GM23338 (cell line): Measurements from ENCODE around the gene TSPYL4. TPM values are rescaled to one million over a fixed set of nuclear protein-coding genes. Genes with fewer than 3 reads are reported as not detected.

Source experiments
- ATAC-seq: fragments of 200-7000 bp; cut with Tn5 transposase; 3 replicates; pipeline ENCODE4 v1.9.1; 2020
- DNase-seq: peaks from one replicate; pipeline ENCODE4 v3.0.0-alpha.2; 2015; ENCODE audit warnings: low spot score
- H2AFZ ChIP-seq: fragments of 200-600 bp; sonication (generic); 2 replicates; pipeline ENCODE4 v1.8.0; 2016; ENCODE audit warnings: antibody characterized with exemption, mild to moderate bottlenecking, moderate library complexity
- H3F3A ChIP-seq: fragments of 200-600 bp; sonication (generic); replicated peaks from 2 replicates; pipeline ENCODE4 v1.8.0; 2017; ENCODE audit warnings: antibody characterized with exemption, mixed run types, low read depth
- H3K27ac ChIP-seq: fragments of 200-600 bp; sonication (generic); 2 replicates; pipeline ENCODE4 v1.6.1; 2016; ENCODE audit warnings: low read depth
- H3K27me3 ChIP-seq: fragments of 200-600 bp; sonication (generic); 2 replicates; pipeline ENCODE4 v1.8.0; 2016; ENCODE audit warnings: mild to moderate bottlenecking, mixed run types, moderate library complexity; ENCODE audit not compliant: insufficient read depth
- H3K36me3 ChIP-seq: fragments of 200-600 bp; sonication (generic); 2 replicates; pipeline ENCODE4 v1.8.0; 2016; ENCODE audit warnings: mild to moderate bottlenecking; ENCODE audit not compliant: insufficient read depth
- H3K4me1 ChIP-seq: fragments of 200-600 bp; sonication (generic); 2 replicates; pipeline ENCODE4 v1.8.0; 2016; ENCODE audit warnings: mild to moderate bottlenecking, moderate library complexity; ENCODE audit not compliant: insufficient read depth
- H3K4me2 ChIP-seq: fragments of 200-600 bp; sonication (generic); 2 replicates; pipeline ENCODE4 v1.7.1; 2017; ENCODE audit warnings: mixed run types
- H3K4me3 ChIP-seq: fragments of 200-600 bp; sonication (generic); 2 replicates; pipeline ENCODE4 v1.6.1; 2016; ENCODE audit warnings: mixed run types
- H3K79me2 ChIP-seq: fragments of 200-600 bp; sonication (generic); replicated peaks from 2 replicates; pipeline ENCODE4 v1.8.0; 2017; ENCODE audit warnings: mild to moderate bottlenecking; ENCODE audit not compliant: insufficient read depth
- H3K9me2 ChIP-seq: fragments of 200-600 bp; sonication (generic); 2 replicates; pipeline ENCODE4 v1.8.0; 2017; ENCODE audit not compliant: insufficient read depth
- H4K20me1 ChIP-seq: fragments of 200-600 bp; sonication (generic); replicated peaks from 2 replicates; pipeline ENCODE4 v1.8.0; 2017; ENCODE audit warnings: mild to moderate bottlenecking; ENCODE audit not compliant: insufficient read depth
- H3K27ac Mint-ChIP-seq: 2 replicates; pipeline ENCODE4 v1.8.0; 2020; ENCODE audit warnings: inconsistent platforms, mild to moderate bottlenecking, moderate library complexity, mixed read lengths
- H3K27me3 Mint-ChIP-seq: 3 replicates; pipeline ENCODE4 v1.8.0; 2022; ENCODE audit warnings: low read depth, mild to moderate bottlenecking, moderate library complexity, mixed read lengths, inconsistent platforms; ENCODE audit not compliant: insufficient read depth, poor library complexity
- H3K36me3 Mint-ChIP-seq: 3 replicates; pipeline ENCODE4 v1.8.0; 2021; ENCODE audit warnings: low read depth, mild to moderate bottlenecking, inconsistent platforms, moderate library complexity, mixed read lengths
- H3K4me1 Mint-ChIP-seq: 3 replicates; pipeline ENCODE4 v1.8.0; 2020; ENCODE audit warnings: mild to moderate bottlenecking, inconsistent platforms, mixed read lengths
- H3K4me3 Mint-ChIP-seq: 3 replicates; pipeline ENCODE4 v1.8.0; 2021; ENCODE audit warnings: moderate library complexity, mild to moderate bottlenecking, inconsistent platforms, mixed read lengths
- H3K9me3 Mint-ChIP-seq: 3 replicates; pipeline ENCODE4 v1.8.0; 2020; ENCODE audit warnings: moderate library complexity, mild to moderate bottlenecking, inconsistent platforms, mixed read lengths
- CREB1 ChIP-seq: fragments of 250-450 bp; sonication (Bioruptor Pico); IDR thresholded peaks from 2 replicates; pipeline ENCODE4 v1.5.0; 2020; ENCODE audit warnings: low read depth, mild to moderate bottlenecking, moderate library complexity
- EZH2phosphoT487 ChIP-seq: fragments of 200-600 bp; sonication (generic); IDR thresholded peaks from one replicate; pipeline ENCODE4 v1.8.1; 2018; ENCODE audit warnings: antibody characterized with exemption; ENCODE audit not compliant: unreplicated experiment
- JUNB ChIP-seq: IDR thresholded peaks from one replicate; pipeline ENCODE4 v1.6.1; 2016; ENCODE audit warnings: antibody characterized with exemption; ENCODE audit not compliant: unreplicated experiment
- NANOG ChIP-seq: IDR thresholded peaks from 2 replicates; pipeline ENCODE4 v1.6.1; 2016; ENCODE audit warnings: antibody characterized with exemption, borderline replicate concordance
- STAT1 ChIP-seq: IDR thresholded peaks from one replicate; pipeline ENCODE4 v1.6.1; 2016; ENCODE audit warnings: antibody characterized with exemption; ENCODE audit not compliant: unreplicated experiment
- ZNF114 ChIP-seq: fragments of 250-450 bp; sonication (Bioruptor Pico); IDR thresholded peaks from 2 replicates; pipeline ENCODE4 v1.5.0; 2020; ENCODE audit warnings: mild to moderate bottlenecking, moderate library complexity
- ZNF331 ChIP-seq: fragments of 250-450 bp; sonication (Bioruptor Pico); IDR thresholded peaks from 2 replicates; pipeline ENCODE4 v1.5.0; 2020; ENCODE audit warnings: low read depth, mild to moderate bottlenecking, moderate library complexity
- ZNF462 ChIP-seq: fragments of 250-450 bp; sonication (Bioruptor Pico); IDR thresholded peaks from 2 replicates; pipeline ENCODE4 v1.5.0; 2020; ENCODE audit warnings: mild to moderate bottlenecking, moderate library complexity
- polyA plus RNA-seq: library from polyadenylated mRNA; unstranded; fragments of >200 nt; fragmentation: Nextera tagmentation; extraction: Ambion mirVana; gene quantifications from 2 replicates; pipeline ENCODE4 v1.2.1, GENCODE V29; 2016
- total RNA-seq: library from RNA; depleted of rRNA; stranded (reverse); fragments of >200 nt; shearing (Covaris generic); gene quantifications from 2 replicates; pipeline ENCODE4 v1.2.3, GENCODE V29; 2014
- TF ChIP-seq, protein P1 (sequence below), 2 experiments: fragments of 200-600 bp in 1 of 2; sonication (generic) in 1 of 2; conservative IDR thresholded peaks; 2 replicates each; pipeline versions ENCODE4 v1.5.1 to v1.6.1; 2016 to 2017; ENCODE audit warnings: antibody characterized with exemption in 2 of 2, low read depth in 2 of 2, mild to moderate bottlenecking in 2 of 2, moderate library complexity in 1 of 2
- TF ChIP-seq, protein P2 (sequence below): IDR thresholded peaks from 2 replicates; pipeline ENCODE4 v1.6.1; 2016; ENCODE audit warnings: antibody characterized with exemption

TSPYL4 gene
- total and polyA plus RNA-seq, 2 experiments from 2014 or later: 13.2 to 19.8 TPM

- no peaks in the 10 kb centered on the region for H3K27me3 ChIP-seq
- H4K20me1 ChIP-seq: no peaks in the 10 kb centered on the region
- peak; percentile 75 for DNase-seq
- no peaks in the 10 kb centered on the region for H3K79me2 ChIP-seq
- peaks cover 4% of the 10 kb centered on the region; the same call in 1 of the 2 replicates for H3K9me2 ChIP-seq
- H3K4me3 ChIP-seq: no peak overlapping the region
- ATAC-seq: peak; percentile 80
- no peak overlapping the region for H3K4me2 ChIP-seq
- Mint-ChIP-seq H3K27me3 (no peaks in the 10 kb centered on the region), H3K36me3 (no peaks in the 10 kb centered on the region), H3K4me3 (no peak overlapping the region), H3K4me1 (peaks cover 4% of the 10 kb centered on the region; the same call in 2 of the 3 replicates), H3K9me3 (peaks cover 5% of the 10 kb centered on the region; the same call in 2 of the 3 replicates), H3K27ac (no peak overlapping the region)
- H3K4me1 ChIP-seq: no peaks in the 10 kb centered on the region
- no peak overlapping the region for H2AFZ ChIP-seq
- no peak overlapping the region for H3K27ac ChIP-seq
- no peaks in the 10 kb centered on the region for H3F3A ChIP-seq
- H3K36me3 ChIP-seq: no peaks in the 10 kb centered on the region
- TF ChIP-seq, protein P1, sequence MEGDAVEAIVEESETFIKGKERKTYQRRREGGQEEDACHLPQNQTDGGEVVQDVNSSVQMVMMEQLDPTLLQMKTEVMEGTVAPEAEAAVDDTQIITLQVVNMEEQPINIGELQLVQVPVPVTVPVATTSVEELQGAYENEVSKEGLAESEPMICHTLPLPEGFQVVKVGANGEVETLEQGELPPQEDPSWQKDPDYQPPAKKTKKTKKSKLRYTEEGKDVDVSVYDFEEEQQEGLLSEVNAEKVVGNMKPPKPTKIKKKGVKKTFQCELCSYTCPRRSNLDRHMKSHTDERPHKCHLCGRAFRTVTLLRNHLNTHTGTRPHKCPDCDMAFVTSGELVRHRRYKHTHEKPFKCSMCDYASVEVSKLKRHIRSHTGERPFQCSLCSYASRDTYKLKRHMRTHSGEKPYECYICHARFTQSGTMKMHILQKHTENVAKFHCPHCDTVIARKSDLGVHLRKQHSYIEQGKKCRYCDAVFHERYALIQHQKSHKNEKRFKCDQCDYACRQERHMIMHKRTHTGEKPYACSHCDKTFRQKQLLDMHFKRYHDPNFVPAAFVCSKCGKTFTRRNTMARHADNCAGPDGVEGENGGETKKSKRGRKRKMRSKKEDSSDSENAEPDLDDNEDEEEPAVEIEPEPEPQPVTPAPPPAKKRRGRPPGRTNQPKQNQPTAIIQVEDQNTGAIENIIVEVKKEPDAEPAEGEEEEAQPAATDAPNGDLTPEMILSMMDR (conservative IDR thresholded peaks at IDR 0.05; ENCODE audit: low read depth in 2 of 2): peak; percentile 90 to 97
- TF ChIP-seq ZNF331: no peak
These were observed 33.9 kb upstream of the TSPYL4 start for GRCh38 chr6:116287689-116288282.

DNA sequence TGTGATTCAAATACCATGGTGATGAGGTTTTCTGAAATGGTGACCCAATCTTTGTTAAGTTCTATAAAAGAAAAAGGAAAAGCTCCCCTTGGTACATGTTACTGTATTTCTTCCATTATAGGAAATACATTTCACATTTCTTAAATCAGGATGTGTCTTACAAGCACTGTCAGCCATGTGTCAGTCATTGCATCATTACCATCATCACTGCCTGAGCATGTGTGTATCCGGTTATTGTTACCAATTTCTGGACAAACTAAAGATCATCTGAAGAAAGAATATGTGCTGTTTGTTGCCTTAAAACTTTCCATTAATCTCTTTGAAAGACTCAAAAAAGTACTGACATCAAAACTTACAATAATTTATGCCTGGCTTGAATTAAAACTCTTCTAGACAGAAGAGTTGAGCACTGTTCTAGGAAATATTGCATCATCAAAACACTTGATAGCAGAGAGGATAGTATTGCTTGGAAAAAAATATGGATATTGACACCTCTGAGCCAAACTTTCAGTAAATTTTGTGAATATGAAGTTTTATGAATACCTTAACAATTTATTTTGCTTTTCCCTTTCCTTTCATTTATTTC lies 33.0 kb upstream of the TSPYL4 start:
- no peak overlapping the region for H2AFZ ChIP-seq
- no peak for ATAC-seq
- no peak for TF ChIP-seq STAT1
- TF ChIP-seq CREB1 (CRISPR knock-in tag): no peak
- TF ChIP-seq, protein P2, sequence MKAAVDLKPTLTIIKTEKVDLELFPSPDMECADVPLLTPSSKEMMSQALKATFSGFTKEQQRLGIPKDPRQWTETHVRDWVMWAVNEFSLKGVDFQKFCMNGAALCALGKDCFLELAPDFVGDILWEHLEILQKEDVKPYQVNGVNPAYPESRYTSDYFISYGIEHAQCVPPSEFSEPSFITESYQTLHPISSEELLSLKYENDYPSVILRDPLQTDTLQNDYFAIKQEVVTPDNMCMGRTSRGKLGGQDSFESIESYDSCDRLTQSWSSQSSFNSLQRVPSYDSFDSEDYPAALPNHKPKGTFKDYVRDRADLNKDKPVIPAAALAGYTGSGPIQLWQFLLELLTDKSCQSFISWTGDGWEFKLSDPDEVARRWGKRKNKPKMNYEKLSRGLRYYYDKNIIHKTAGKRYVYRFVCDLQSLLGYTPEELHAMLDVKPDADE: no peak
- no peak for TF ChIP-seq ZNF462 (CRISPR knock-in tag)
- TF ChIP-seq EZH2phosphoT487: no peak
- TF ChIP-seq ZNF114: no peak
- TF ChIP-seq JUNB: no peak
- no peak for TF ChIP-seq NANOG

More for the DNA sequence above, 33.0 kb upstream of the TSPYL4 start:
- Histone ChIP-seq H3K27ac (no peak overlapping the region), H4K20me1 (no peaks in the 10 kb centered on the region), H3K4me2 (no peak overlapping the region), H3K36me3 (no peaks in the 10 kb centered on the region), H3K79me2 (no peaks in the 10 kb centered on the region), H3K4me1 (no peaks in the 10 kb centered on the region), H3K9me2 (peaks cover under 1% of the 10 kb centered on the region; the same call in 1 of the 2 replicates), H3K4me3 (no peak overlapping the region), H3K27me3 (no peaks in the 10 kb centered on the region), H3F3A (no peaks in the 10 kb centered on the region)
- Mint-ChIP-seq H3K4me1 (peaks cover 4% of the 10 kb centered on the region; the same call in 2 of the 3 replicates), H3K27me3 (no peaks in the 10 kb centered on the region), H3K9me3 (peaks cover 5% of the 10 kb centered on the region; the same call in 2 of the 3 replicates), H3K27ac (no peak overlapping the region), H3K36me3 (no peaks in the 10 kb centered on the region), H3K4me3 (no peak overlapping the region)
- DNase-seq: no peak
